ENCODE data around the gene PNPLA7.

Gene PNPLA7

DNA sequence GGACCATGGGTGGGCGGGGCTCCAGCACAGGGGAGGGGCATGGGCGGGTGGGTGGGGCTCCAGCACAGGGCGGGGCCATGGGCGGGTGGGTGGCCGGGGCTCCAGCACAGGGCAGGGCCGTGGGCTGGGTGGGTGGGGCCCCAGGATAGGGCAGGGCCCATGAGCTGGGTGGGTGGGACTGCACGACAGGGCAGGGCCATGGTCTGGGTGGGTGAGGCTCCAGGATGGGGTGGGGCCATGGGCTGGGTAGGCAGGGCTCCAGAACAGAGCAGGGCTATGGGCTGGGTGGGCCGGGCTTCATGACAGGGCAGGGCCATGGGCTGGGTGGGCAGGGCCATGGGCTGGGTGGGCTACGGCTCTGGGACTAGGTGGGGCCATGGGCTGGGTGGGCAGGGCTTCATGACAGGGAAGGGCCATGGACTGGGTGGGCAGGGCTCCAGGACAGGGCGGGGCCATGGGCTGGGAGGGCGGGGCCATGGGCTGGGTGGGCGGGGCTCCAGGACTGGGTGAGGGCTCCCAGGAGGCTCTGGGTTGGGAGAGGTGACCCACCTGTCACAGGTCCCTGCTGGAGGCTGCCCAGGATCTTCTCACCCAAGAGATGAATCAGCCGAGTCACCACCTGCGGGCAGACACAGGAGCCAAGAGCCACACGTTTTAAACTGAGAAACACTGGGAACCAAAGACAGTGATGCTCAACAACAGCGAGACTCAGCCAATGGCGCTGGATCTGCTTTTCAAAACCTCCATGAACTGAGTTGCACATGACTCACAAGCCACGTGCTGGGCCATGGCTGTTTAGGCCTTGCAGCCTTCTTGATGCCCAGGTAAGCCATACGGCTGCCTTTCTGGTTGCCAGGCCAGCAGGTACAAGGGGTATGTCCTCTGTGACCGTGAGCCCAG is 57.5 kb downstream of the PNPLA7 start:
- H3K36me3 Mint-ChIP-seq (ENCODE audit: low read depth) = no peaks in the 10 kb centered on the region
- no peaks in the 10 kb centered on the region for H3K9me3 Mint-ChIP-seq
- H3K27ac Mint-ChIP-seq = no peak overlapping the region
- no peak overlapping the region for H3K4me3 Mint-ChIP-seq
- no peaks in the 10 kb centered on the region for H3K27me3 Mint-ChIP-seq (ENCODE audit: low read depth)
- peaks cover 9% of the 10 kb centered on the region for H3K4me1 Mint-ChIP-seq (ENCODE audit: low read depth)

- H3K9me3 Mint-ChIP-seq = no peaks in the 10 kb centered on the region
- H3K36me3 Mint-ChIP-seq (ENCODE audit: low read depth) = no peaks in the 10 kb centered on the region
- no peaks in the 10 kb centered on the region for H3K27me3 Mint-ChIP-seq (ENCODE audit: low read depth)
- H3K4me3 Mint-ChIP-seq = no peak overlapping the region
- peaks cover 9% of the 10 kb centered on the region for H3K4me1 Mint-ChIP-seq (ENCODE audit: low read depth)
- H3K27ac Mint-ChIP-seq = no peak overlapping the region
These were observed 58.3 kb downstream of the PNPLA7 start for GRCh38 chr9:137491735-137492432.

DNA sequence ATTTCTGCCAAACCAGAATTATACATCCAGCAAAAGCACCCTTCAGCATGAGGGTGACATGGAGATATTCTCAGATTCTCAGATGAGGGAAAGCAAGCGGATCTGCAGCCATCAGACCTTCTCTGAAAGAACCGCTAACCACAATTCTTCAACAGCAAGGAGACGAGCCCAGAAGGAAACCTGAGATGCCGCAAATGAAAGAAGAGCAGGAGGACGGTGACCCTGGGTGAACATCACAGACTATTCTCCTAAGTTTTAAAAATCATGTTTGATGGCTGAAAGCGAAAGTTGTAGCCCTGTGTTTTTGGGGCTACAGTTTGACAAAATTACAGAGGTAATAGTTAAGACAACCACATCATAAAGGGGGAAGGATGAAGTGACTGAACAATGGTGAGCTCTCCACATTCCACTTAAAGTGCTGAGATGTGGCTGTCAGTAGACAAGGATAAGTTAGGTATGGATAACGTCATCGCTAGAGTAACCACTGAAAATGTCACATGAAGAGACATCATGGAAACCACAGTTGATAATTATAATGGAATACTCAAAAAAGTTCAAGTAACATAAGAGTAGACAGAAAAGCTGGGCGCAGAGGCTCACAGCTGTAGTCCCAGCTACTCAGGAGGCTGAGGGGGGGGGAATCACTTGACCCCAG is 59.5 kb downstream of the PNPLA7 start:
- no peaks in the 10 kb centered on the region for H3K9me3 Mint-ChIP-seq
- H3K27ac Mint-ChIP-seq = no peak overlapping the region
- H3K36me3 Mint-ChIP-seq (ENCODE audit: low read depth) = no peaks in the 10 kb centered on the region
- no peaks in the 10 kb centered on the region for H3K27me3 Mint-ChIP-seq (ENCODE audit: low read depth)
- peaks cover 9% of the 10 kb centered on the region for H3K4me1 Mint-ChIP-seq (ENCODE audit: low read depth)
- no peak overlapping the region for H3K4me3 Mint-ChIP-seq

GRCh38 chr9:137488906-137489305 is 61.3 kb downstream of the PNPLA7 start:
- H3K27me3 Mint-ChIP-seq (ENCODE audit: low read depth) = no peaks in the 10 kb centered on the region
- peaks cover 5% of the 10 kb centered on the region for H3K4me1 Mint-ChIP-seq (ENCODE audit: low read depth)
- no peak overlapping the region for H3K4me3 Mint-ChIP-seq
- no peaks in the 10 kb centered on the region for H3K36me3 Mint-ChIP-seq (ENCODE audit: low read depth)
- H3K27ac Mint-ChIP-seq = no peak overlapping the region
- H3K9me3 Mint-ChIP-seq = no peaks in the 10 kb centered on the region

DNA sequence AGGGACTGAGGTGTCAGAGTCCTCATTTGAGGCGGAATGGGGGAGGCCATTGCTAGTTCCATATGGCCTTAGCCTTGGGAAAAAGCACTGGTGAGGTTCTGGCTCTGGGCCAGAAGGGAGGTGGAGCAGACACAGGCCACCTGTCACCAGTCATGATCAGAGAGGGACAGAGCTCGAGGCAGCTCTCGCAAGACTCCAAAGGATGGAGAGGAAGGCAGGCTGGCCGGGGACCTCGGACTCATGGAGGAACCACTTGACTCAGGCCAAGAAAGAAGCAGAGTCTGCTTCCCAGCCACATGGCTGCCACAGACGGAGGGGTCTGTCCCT is 61.9 kb downstream of the PNPLA7 start:
- H3K4me1 Mint-ChIP-seq (ENCODE audit: low read depth) = peaks cover 5% of the 10 kb centered on the region
- H3K27me3 Mint-ChIP-seq (ENCODE audit: low read depth) = no peaks in the 10 kb centered on the region
- no peak overlapping the region for H3K27ac Mint-ChIP-seq
- no peaks in the 10 kb centered on the region for H3K9me3 Mint-ChIP-seq
- no peak overlapping the region for H3K4me3 Mint-ChIP-seq
- H3K36me3 Mint-ChIP-seq (ENCODE audit: low read depth) = no peaks in the 10 kb centered on the region

DNA sequence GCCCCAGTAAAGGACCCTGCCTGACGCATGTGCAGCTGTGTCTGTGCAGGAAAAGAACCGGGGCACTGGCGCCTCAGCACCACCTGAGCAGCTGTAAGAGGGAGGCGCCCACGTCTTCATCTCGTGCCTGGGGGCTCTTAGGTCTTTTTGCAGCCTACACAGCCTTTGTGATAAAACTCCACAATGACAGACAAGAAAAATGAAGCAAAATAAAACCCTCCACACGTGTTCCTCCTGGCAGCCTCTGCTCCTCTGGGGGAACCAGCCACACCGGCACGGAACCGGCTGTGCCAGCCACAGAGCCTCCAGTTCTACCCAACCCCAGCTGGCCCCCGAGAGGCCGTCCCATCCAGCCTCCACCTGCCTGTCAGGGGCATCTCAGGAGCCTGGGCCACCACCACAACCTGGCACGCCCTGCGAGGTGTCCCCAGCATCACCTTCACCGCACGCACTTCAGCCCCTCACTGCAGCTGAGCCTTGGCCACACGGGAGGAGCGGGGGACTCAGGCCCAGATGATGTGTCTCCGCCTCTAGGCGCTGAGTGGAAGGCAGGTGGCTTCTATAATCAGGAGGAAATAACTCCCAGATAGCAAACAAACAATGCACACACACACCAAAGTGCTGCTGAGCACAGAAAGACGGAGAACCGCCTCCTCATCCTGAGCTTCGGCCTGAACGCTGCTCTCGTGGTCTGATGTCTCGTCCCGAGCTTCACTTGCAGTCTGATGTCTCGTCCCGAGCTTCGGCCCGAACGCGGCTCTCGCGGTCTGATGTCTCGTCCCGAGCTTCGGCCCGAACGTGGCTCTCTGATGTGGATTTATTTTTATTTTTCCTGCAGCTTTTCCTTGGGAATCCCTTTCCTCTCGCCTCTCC is 62.5 kb downstream of the PNPLA7 start:
- no peak overlapping the region for H3K27ac Mint-ChIP-seq
- H3K4me1 Mint-ChIP-seq (ENCODE audit: low read depth) = peaks cover 5% of the 10 kb centered on the region
- H3K27me3 Mint-ChIP-seq (ENCODE audit: low read depth) = no peaks in the 10 kb centered on the region
- no peaks in the 10 kb centered on the region for H3K36me3 Mint-ChIP-seq (ENCODE audit: low read depth)
- no peak overlapping the region for H3K4me3 Mint-ChIP-seq
- H3K9me3 Mint-ChIP-seq = no peaks in the 10 kb centered on the region

- no peaks in the 10 kb centered on the region for H3K27me3 Mint-ChIP-seq (ENCODE audit: low read depth)
- H3K36me3 Mint-ChIP-seq (ENCODE audit: low read depth) = no peaks in the 10 kb centered on the region
- H3K27ac Mint-ChIP-seq = no peak overlapping the region
- H3K9me3 Mint-ChIP-seq = no peaks in the 10 kb centered on the region
- H3K4me1 Mint-ChIP-seq (ENCODE audit: low read depth) = peaks cover 9% of the 10 kb centered on the region
- H3K4me3 Mint-ChIP-seq = no peak overlapping the region
These were observed 63.4 kb downstream of the PNPLA7 start for GRCh38 chr9:137486545-137487453.

DNA sequence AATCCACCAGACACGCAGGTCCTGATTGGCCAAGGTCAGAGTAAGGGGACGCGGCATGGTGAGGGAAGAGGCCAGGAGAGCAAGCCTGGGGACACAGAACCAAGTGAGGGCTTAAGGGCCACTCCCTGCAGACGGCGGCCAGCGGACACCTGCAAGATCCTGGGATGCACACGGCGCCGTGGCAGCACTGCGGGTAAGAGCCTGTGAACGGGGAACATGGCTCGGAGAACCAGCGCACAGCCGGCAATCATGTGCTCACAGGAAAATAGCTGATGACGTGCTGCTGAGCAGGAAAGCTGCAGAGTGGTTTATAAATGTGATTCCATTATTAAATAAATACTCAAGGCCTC is 64.1 kb downstream of the PNPLA7 start:
- no peaks in the 10 kb centered on the region for H3K9me3 Mint-ChIP-seq
- no peaks in the 10 kb centered on the region for H3K27me3 Mint-ChIP-seq (ENCODE audit: low read depth)
- peaks cover 8% of the 10 kb centered on the region for H3K4me1 Mint-ChIP-seq (ENCODE audit: low read depth)
- no peak overlapping the region for H3K27ac Mint-ChIP-seq
- no peak overlapping the region for H3K4me3 Mint-ChIP-seq
- H3K36me3 Mint-ChIP-seq (ENCODE audit: low read depth) = no peaks in the 10 kb centered on the region

DNA sequence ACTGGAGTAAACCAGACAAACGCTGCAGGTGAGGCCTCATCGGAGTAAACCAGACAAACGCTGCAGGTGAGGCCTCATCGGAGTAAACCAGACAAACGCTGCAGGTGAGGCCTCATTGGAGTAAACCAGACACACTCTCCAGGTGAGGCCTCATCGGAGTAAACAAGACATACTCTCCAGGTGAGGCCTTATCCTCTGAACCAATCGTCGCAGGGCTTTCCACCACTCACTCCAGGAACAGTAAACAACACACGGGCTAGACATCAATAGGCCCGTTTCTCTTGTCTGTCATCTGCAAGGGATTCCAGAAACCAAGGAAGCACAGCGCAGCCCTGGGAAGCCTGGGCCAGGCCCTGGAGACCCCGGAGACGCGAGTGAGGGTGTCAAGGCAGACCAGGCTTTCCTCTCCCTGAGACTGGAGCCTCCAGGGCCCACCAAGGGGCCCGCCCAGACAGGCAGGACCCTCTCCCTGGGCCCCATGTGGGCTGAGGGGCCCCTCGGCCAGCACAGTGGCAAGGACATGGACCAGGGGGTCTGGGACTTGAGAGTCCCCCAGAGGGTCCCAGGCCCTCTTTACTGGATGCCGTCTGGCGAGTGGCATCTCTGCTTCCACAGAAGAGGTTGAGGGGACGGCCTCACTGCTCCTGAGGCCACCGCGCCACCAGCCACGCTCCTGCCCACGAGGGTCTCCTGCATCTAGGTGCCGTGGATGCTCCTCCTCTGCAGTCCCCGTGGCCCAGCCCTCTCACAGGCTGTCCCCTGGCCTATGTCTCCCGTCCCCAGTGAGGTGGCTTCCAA is 64.7 kb downstream of the PNPLA7 start:
- Mint-ChIP-seq H3K9me3 (no peaks in the 10 kb centered on the region), H3K36me3 (ENCODE audit: low read depth) (no peaks in the 10 kb centered on the region), H3K4me3 (no peak overlapping the region), H3K4me1 (ENCODE audit: low read depth) (peaks cover 5% of the 10 kb centered on the region), H3K27ac (no peak overlapping the region), H3K27me3 (ENCODE audit: low read depth) (no peaks in the 10 kb centered on the region)

GRCh38 chr9:137484551-137485315 is 65.5 kb downstream of the PNPLA7 start:
- H3K4me1 Mint-ChIP-seq (ENCODE audit: low read depth) = peaks cover 5% of the 10 kb centered on the region
- no peaks in the 10 kb centered on the region for H3K36me3 Mint-ChIP-seq (ENCODE audit: low read depth)
- no peaks in the 10 kb centered on the region for H3K27me3 Mint-ChIP-seq (ENCODE audit: low read depth)
- no peaks in the 10 kb centered on the region for H3K9me3 Mint-ChIP-seq
- no peak overlapping the region for H3K4me3 Mint-ChIP-seq
- no peak overlapping the region for H3K27ac Mint-ChIP-seq

- Mint-ChIP-seq H3K36me3 (ENCODE audit: low read depth) (no peaks in the 10 kb centered on the region), H3K27me3 (ENCODE audit: low read depth) (no peaks in the 10 kb centered on the region), H3K4me1 (ENCODE audit: low read depth) (peaks cover 5% of the 10 kb centered on the region), H3K4me3 (no peak overlapping the region), H3K27ac (no peak overlapping the region), H3K9me3 (no peaks in the 10 kb centered on the region)
These were observed 68.0 kb downstream of the PNPLA7 start for GRCh38 chr9:137482094-137482781.
